HG02759 (cell line): ENCODE data around the gene GPATCH3.
"Not testable (repeated sequence)": the region's sequence is repeated elsewhere in the genome, so short reads cannot be mapped to it uniquely, and the experiment has no call there.

ENCODE experiments used
- ATAC-seq: cut with Tn5 transposase; IDR thresholded peaks from one replicate; pipeline ENCODE4 v1.9.1; 2021; ENCODE audit warnings: mild to moderate bottlenecking, moderate library complexity; ENCODE audit not compliant: unreplicated experiment

The GPATCH3 gene

GRCh38 chr1:26913389-26913753 is 13.1 kb upstream of the GPATCH3 start:
- no peak for ATAC-seq

- ATAC-seq, result no peak
Observed at GRCh38 chr1:26912147-26912490, 11.9 kb upstream of the GPATCH3 start.

GRCh38 chr1:26911399-26912146 is 11.3 kb upstream of the GPATCH3 start:
- no peak for ATAC-seq

GRCh38 chr1:26910343-26911160 is 10.3 kb upstream of the GPATCH3 start:
- ATAC-seq, result no peak

- ATAC-seq, result no peak
Observed at GRCh38 chr1:26909951-26910342, 9.7 kb upstream of the GPATCH3 start.

- ATAC-seq, result no peak
Observed at GRCh38 chr1:26907071-26907917, 7.0 kb upstream of the GPATCH3 start.

GRCh38 chr1:26900815-26901511 is 696 bp upstream of the GPATCH3 start:
- ATAC-seq, result no peak

GRCh38 chr1:26897351-26897750 is 2.9 kb downstream of the GPATCH3 start:
- ATAC-seq, result no peak

- no peak for ATAC-seq
Observed at GRCh38 chr1:26894263-26894662, 6.0 kb downstream of the GPATCH3 start.

GRCh38 chr1:26890467-26890796 is 9.8 kb downstream of the GPATCH3 start:
- ATAC-seq, result peak; percentile 32

- ATAC-seq, result peak; percentile 88
Observed at GRCh38 chr1:26889551-26890466, 10.5 kb downstream of the GPATCH3 start, which contains the start of gene GPN2. TSS of gene GPN2 (minus strand) at chr1:26890283. CDS start at chr1:26890096, 187 bp downstream.

- no peak for ATAC-seq
Observed at GRCh38 chr1:26888231-26888630, 12.0 kb downstream of the GPATCH3 start.

GRCh38 chr1:26887125-26887524 is 13.1 kb downstream of the GPATCH3 start:
- no peak for ATAC-seq

- no peak for ATAC-seq
Observed at GRCh38 chr1:26882696-26883463, 17.4 kb downstream of the GPATCH3 start.

GRCh38 chr1:26881611-26882010 is 18.7 kb downstream of the GPATCH3 start:
- ATAC-seq, result not testable (repeated sequence)

GRCh38 chr1:26879793-26880192 is 20.5 kb downstream of the GPATCH3 start:
- no peak for ATAC-seq

- ATAC-seq, result no peak
Observed at GRCh38 chr1:26877326-26877725, 22.9 kb downstream of the GPATCH3 start.

- no peak for ATAC-seq
Observed at GRCh38 chr1:26874896-26875295, 25.4 kb downstream of the GPATCH3 start.

GRCh38 chr1:26873097-26873496 is 27.2 kb downstream of the GPATCH3 start:
- not testable (repeated sequence) for ATAC-seq
